Activated CD4-positive, alpha-beta T cell treated with anti-CD3 and anti-CD28 coated beads, Interleukin-2, amount 50 U/mL, for 48 hours (primary cell): Measurements from ENCODE around the gene REEP1.
"Not testable (repeated sequence)": the region's sequence is repeated elsewhere in the genome, so short reads cannot be mapped to it uniquely, and the experiment has no call there.

Experiments
- DNase-seq, 2 experiments: peaks; one replicate each; pipeline ENCODE4 v3.0.0-alpha.2; 2020

The REEP1 gene

DNA sequence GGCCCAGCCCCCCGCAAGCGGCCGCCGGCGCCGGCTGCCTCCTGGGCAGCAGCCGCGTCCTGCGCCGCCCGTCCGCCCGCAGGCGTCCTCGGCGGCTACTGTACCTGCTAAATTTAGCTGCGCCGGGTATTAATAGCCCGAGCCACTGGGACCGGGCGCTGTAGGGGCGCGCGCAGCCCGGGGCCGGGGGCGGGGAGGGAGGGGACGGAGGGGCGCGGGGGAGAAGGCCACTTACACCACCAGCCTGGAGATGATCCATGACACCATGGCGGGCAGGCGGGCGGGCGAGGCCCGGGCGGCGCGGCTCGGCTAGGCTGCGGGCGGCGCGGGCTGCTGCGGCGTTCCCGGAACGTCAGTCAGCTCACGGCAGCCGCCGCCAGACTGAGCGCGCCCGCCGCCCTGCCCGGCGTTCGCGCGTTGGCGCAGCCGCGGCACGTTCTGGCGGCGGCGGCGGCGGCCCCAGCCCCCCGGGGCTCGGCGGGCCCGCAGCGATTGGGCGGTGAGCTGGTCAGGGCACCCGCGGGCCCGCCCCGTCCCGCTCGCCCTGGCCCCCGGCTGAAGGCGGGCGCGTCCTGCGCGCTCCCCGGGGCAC is at the start of gene REEP1:
Gene REEP1 (minus strand): TSS at position 383 of the 592 bp plus-strand sequence. CDS start 116 bp downstream, at position 267.
- peak; percentile 21 to 27 for DNase-seq

DNA sequence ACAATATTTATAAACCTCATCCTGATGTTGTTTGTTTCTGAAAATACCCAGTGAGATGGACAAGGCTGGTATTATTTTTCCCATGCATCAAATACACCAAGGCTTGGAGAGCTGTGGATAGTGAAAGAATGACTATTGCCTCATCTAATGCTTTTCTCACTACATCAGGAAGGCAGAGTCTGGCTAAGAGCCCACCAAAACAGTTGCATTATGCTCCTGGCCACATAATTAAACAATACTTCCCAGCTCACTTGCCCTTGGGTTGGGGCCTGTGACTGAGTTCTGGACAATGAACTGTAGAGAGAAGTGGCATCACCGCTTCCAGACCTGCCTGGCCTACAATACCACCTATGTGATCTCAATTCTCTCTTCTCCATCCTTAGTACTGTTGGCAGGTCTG is 46.4 kb upstream of the REEP1 start:
- no peak for DNase-seq

GRCh38 chr2:86382698-86383097 is 45.3 kb upstream of the REEP1 start:
- no peak for DNase-seq

DNA sequence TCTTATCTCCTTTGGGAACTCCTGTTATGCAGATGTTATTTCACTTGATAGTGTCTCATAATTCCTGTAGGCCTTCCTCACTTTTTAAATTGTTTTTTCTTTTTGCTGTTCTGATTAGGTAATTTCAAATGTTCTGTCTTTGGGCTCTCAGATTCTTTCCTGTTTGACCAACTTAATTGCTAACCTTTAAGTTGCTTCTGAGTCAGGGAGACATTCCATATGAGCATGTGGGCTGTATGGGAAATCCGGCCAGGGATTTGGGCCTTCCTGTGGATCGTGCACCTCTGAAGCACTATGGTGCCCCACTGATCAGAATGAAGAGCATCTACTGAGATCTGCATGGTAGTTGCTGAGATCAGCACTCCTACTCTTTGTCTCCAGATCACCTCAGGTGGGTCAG is 44.7 kb upstream of the REEP1 start:
- DNase-seq, result no peak

- no peak for DNase-seq
Measured at GRCh38 chr2:86378469-86378868, 41.0 kb upstream of the REEP1 start.

- DNase-seq, result no peak
Measured at GRCh38 chr2:86375623-86376022, 38.2 kb upstream of the REEP1 start.

DNA sequence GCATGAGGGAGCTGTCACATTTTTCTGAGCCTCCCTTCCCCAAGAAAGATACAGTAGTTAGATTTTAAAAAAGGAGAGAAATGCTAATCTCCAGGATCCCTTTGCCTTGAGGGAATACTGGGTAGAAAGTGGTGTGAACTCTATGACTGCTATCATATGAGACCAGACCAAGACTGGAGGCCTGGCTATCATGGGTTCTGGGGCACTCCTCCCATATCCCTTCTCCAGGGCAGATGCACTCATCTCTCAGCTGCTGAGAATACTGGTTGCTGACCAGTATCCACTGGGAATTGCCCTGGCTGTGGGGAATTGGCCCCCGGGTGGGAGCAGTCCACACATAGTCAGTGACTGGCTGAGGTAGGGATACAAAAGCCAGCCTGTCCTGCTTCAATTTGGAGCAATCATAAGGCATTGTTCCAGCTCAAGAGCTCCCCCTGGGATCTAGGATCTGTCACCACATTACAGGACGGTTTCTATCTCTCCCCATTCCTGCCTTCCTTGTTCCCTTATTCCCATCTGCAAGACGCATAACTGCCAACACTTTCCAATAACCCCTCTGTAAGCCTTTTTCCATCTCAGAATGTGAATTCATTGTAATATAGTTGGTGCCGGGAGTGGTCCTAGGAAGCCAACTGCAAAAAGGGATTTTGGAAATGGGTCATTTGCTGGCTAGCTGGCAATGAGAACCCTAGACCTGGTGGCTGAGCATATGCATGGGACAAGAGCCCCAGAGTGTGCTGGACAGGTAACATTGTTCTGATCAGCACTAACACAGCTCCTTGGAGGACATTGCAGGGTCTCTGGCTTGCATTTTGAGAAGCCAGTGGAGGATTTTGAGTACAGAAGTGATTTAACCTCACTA is 35.4 kb upstream of the REEP1 start:
- peak in 1 of 2 experiments; percentile 18 for DNase-seq

GRCh38 chr2:86372133-86372532 is 34.7 kb upstream of the REEP1 start:
- DNase-seq, result no peak

DNA sequence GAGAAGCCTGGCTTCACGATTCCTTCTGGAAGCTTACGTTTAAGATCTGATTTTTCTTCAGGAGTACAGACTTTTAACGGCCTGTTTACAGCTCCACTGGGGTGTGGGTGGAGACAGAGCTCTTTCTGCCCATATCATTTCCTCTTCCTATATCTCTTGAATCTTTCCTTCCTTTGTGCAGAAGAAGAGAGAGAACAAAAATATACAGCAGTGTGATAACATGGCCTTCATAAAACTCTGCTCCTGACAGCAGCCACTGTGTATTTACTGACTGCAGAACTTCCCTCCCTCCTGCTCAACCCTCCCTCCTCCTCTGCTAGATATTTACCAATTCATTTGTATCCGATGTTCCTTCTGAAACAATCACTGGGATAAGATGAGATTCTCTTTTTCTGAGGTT is 34.1 kb upstream of the REEP1 start:
- DNase-seq, result no peak

GRCh38 chr2:86370579-86370978 is 33.2 kb upstream of the REEP1 start:
- no peak for DNase-seq

- DNase-seq, result peak; percentile 38 to 44
Measured at GRCh38 chr2:86368161-86368824, 30.9 kb upstream of the REEP1 start.

GRCh38 chr2:86367499-86367777 is 30.0 kb upstream of the REEP1 start:
- DNase-seq, result no peak

- DNase-seq, result no peak
Measured at GRCh38 chr2:86366651-86367498, 29.4 kb upstream of the REEP1 start.

DNA sequence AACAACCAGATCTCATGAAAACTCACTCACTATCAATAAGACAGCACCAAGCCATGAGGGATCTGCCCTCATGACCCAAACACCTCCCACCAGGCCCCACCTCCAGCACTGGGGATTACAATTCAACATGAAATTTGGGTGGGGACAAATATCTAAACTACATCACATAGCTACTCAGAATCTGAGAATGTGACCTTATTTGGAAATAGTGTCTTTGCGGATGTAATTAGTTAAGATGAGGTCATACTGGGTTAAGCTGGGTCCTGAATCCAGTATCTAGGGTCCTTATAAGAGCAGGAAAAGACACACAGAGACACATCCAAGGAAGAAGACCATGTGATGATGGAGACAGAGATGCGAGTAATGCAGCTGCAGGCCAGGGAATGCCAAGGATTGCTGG is 27.5 kb upstream of the REEP1 start:
- DNase-seq, result no peak

- no peak for DNase-seq
Measured at GRCh38 chr2:86360776-86361175, 23.4 kb upstream of the REEP1 start.

DNA sequence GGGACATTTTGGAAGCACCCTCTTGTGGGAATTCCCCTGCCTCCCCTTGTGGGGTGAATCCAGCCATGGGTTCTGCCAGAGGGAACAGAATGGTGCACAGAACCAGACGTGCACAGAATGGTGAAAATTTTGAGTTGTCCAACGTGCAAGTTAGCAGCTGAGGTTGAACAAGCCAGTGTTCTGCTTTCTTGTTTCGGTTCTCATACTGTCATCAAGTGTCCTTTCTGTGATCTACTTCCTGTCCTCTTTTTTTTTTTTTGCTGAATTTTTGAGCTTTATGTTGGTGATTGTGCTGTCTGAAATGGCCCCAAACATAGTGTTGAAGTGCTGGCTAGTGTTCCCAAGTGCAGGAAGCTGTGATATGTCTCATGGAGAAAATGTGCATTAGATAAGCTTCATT is 21.5 kb upstream of the REEP1 start:
- no peak for DNase-seq

DNA sequence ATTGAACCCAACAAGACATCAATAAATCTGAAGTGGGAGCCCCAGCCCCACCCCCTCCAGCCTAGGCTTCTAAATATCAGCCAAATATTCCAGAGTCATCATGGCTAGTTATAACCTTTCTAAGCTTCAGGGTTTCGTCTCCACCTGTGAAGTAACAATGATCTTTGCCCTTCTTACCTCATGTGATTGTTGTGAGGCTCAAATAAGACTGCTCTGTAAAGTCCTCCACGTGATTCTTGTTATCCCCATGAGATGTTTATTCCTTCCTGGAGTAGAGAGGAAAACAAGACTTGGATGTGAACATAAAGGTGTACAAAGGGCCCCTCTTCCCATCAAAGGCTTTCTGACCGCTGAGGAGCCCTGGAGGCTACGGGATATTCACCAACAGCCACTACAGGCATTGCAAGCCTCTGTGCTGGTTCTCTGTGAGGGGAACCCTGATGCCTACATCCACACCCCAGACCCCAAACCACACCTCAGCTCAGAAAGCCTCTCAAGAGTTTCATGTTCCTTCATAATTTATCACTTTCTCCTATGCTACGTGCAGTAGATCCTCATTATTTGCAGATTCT is 20.1 kb upstream of the REEP1 start:
- no peak for DNase-seq

DNA sequence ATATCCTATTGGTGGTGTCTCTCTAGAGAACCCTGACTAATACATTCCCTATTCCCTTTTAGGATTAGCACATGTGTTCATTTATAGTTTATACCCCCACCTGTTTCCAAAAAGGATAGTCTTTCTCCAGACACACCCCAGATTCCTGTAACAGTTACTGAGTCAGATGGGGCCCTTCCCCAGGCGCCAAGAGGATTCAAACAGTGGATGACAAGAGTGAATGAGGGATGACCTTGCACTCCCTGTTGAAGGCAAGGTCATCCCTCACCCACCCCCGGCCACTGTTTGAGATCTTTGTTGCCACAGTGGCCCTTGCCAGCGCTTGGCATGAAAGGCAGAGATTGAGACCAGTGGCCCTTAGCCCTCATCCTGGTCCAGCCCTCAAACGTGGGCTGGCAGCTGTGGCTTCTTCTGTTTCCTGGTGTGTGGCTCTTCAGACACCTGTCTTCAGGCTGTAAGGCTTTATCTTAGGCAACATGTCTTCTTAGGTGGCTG is 15.3 kb upstream of the REEP1 start:
- DNase-seq, result no peak

- DNase-seq, result no peak
Measured at GRCh38 chr2:86352137-86352726, 14.8 kb upstream of the REEP1 start.

DNA sequence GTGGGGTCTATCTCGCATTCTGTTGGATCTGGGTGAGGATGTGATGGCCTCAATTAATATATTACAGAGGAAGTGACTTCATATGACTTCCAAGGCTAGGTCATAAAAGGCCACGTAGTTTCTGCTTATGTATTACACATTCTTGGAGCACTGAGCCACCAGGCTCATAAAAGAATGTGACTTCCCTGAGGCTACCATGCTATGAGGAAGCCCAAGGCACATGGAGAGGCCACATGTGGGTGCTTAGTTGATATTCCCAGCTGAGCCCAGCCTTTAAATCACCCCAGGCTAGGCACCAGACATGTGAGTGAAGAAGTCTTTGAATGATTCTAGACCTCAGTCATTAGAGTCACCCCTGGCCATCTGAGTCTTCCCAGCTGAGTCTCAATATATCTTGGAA is 13.3 kb upstream of the REEP1 start:
- no peak for DNase-seq

- DNase-seq, result no peak
Measured at GRCh38 chr2:86347401-86347800, 10.0 kb upstream of the REEP1 start.

DNA sequence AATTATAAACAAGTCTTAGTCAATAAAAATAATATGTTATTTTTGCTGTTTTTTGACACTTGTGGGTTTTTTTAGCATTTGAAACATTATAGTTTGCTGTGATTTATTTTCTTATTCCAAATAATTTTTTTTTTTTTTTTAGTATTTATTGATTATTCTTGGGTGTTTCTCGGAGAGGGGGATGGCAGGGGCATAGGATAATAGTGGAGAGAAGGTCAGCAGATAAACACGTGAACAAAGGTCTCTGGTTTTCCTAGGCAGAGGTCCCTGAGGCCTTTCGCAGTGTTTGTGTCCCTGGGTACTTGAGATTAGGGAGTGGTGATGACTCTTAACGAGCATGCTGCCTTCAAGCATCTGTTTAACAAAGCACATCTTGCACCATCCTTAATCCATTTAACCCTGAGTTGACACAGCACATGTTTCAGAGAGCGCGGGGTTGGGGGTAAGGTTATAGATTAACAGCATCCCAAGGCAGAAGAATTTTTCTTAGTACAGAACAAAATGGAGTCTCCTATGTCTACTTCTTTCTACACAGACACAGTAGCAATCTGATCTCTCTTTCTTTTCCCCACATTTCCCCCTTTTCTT is 8.5 kb upstream of the REEP1 start:
- DNase-seq, result not testable (repeated sequence)
